ENCODE measurements around the gene AHCYL1.
"Not testable (repeated sequence)": the region's sequence is repeated elsewhere in the genome, so short reads cannot be mapped to it uniquely, and the experiment has no call there.

AHCYL1 gene

DNA sequence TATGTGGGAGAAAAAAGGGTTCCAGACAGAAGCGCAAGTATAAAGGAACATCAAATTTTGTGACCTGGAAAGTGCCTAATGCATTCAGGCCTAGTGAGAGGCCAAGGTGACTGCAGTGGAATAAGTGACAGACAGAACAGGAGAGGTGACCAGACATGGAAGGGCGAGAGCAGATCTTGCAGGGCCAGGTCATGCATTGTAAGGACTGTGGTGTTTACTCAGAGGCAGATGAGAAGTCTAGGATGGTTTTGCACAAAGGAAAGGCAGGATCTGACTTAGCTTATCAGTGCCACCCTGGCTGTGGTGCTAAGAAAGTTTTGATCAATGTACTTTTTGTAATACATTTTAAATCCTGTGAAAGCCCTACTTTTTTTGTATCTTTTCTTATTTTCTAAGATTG lies 34.1 kb upstream of the AHCYL1 start:
- Histone ChIP-seq H3K27me3 (ENCODE audit: control insufficient read depth, insufficient read depth, low read length) (no peaks in the 10 kb centered on the region), H3K27ac (ENCODE audit: low read length) (no peak overlapping the region), H3K9me3 (ENCODE audit: control insufficient read depth, insufficient read depth, low read length) (no peaks in the 10 kb centered on the region), H3K36me3 (ENCODE audit: control insufficient read depth, insufficient read depth, low read length) (no peaks in the 10 kb centered on the region), H3K4me3 (ENCODE audit: low read length) (no peak overlapping the region), H3K4me1 (ENCODE audit: control insufficient read depth, insufficient read depth, low read length) (peaks cover 2% of the 10 kb centered on the region; the same call in 1 of the 2 replicates)
- DNase-seq (ENCODE audit: low read depth, low spot score): no peak
- WGBS (ENCODE audit: insufficient coverage, insufficient read length): no CpG with 5 or more reads among the region's 2 CpGs

DNA sequence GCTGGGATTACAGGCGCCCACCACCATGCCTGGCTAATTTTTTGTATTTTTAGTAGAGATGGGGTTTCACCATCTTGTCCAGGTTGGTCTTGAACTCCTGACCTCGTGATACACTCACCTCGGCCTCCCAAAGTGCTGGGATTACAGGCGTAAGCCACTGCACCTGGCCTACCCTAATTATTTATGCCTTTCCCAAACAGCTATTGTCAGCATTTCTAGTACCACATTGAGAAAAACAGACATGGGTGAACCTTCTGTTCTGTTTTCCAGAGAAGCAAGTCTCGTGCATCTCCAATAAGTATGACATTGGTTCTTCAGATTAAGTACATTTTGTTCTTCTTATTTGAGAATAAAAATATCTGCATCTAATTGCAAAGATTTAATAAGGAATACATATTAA lies 33.1 kb upstream of the AHCYL1 start:
- H3K4me1 ChIP-seq (ENCODE audit: control insufficient read depth, insufficient read depth, low read length); H3K27ac ChIP-seq (ENCODE audit: low read length); H3K4me3 ChIP-seq (ENCODE audit: low read length); DNase-seq (ENCODE audit: low read depth, low spot score); H3K36me3 ChIP-seq (ENCODE audit: control insufficient read depth, insufficient read depth, low read length); H3K9me3 ChIP-seq (ENCODE audit: control insufficient read depth, insufficient read depth, low read length); H3K27me3 ChIP-seq (ENCODE audit: control insufficient read depth, insufficient read depth, low read length): not testable (repeated sequence)
- no CpG with 5 or more reads among the region's 5 CpGs for WGBS (ENCODE audit: insufficient coverage, insufficient read length)

GRCh38 chr1:109954041-109954512 lies 30.5 kb upstream of the AHCYL1 start:
- Histone ChIP-seq H3K9me3 (ENCODE audit: control insufficient read depth, insufficient read depth, low read length) (no peaks in the 10 kb centered on the region), H3K27ac (ENCODE audit: low read length) (no peak overlapping the region), H3K4me3 (ENCODE audit: low read length) (no peak overlapping the region), H3K36me3 (ENCODE audit: control insufficient read depth, insufficient read depth, low read length) (no peaks in the 10 kb centered on the region), H3K27me3 (ENCODE audit: control insufficient read depth, insufficient read depth, low read length) (peaks cover 12% of the 10 kb centered on the region), H3K4me1 (ENCODE audit: control insufficient read depth, insufficient read depth, low read length) (no peaks in the 10 kb centered on the region)
- no CpG with 5 or more reads among the region's 1 CpG for WGBS (ENCODE audit: insufficient coverage, insufficient read length)
- no peak for DNase-seq (ENCODE audit: low read depth, low spot score)

- Histone ChIP-seq H3K36me3 (ENCODE audit: control insufficient read depth, insufficient read depth, low read length) (no peaks in the 10 kb centered on the region), H3K4me3 (ENCODE audit: low read length) (no peak overlapping the region), H3K4me1 (ENCODE audit: control insufficient read depth, insufficient read depth, low read length) (peaks cover 4% of the 10 kb centered on the region; the same call in 1 of the 2 replicates), H3K27ac (ENCODE audit: low read length) (no peak overlapping the region), H3K9me3 (ENCODE audit: control insufficient read depth, insufficient read depth, low read length) (no peaks in the 10 kb centered on the region), H3K27me3 (ENCODE audit: control insufficient read depth, insufficient read depth, low read length) (peaks cover 14% of the 10 kb centered on the region)
- no CpG with 5 or more reads among the region's 1 CpG for WGBS (ENCODE audit: insufficient coverage, insufficient read length)
- DNase-seq (ENCODE audit: low read depth, low spot score): no peak
Measured at GRCh38 chr1:109959632-109959973, 25.0 kb upstream of the AHCYL1 start.

DNA sequence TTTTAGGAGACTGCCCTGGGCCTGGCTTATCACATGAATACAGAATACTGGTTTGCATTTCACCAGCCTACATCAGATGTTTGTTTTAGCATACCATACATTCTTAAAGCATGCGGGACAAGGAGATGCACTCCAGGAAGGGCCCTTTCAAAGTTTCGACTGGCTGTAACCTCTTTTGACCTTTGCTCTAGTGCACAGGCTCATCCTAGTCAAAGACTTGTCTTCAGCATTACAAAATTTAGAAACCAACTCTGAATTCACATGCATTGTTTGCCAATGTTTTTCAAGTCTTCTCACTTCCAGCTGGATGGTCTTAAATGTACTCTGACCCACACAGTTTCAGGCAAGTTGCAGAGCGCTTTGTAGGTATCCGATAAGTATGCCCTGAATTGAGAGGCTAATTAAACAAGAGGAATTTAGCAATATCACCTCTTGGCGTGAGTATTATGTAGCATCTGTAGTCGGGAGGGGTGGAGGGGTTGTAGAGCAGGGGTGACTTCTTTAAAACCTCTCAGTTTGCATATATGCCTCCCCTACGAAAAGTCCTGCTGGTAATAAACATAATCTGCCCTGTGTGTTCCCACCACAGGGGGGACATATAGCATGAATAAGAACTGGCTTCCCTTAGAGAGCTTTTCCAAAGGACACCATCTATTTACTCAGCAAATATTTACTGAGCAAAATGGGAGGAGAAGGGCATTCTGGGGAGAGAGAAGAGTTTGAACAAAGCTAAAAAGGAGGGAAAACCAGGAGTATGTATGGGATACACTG lies 24.4 kb upstream of the AHCYL1 start:
- WGBS (ENCODE audit: insufficient coverage, insufficient read length): no CpG with 5 or more reads among the region's 7 CpGs

GRCh38 chr1:109960745-109961094 lies 23.8 kb upstream of the AHCYL1 start:
- no peak overlapping the region for H3K4me3 ChIP-seq (ENCODE audit: low read length)
- H3K27ac ChIP-seq (ENCODE audit: low read length): no peak overlapping the region
- no peaks in the 10 kb centered on the region for H3K9me3 ChIP-seq (ENCODE audit: control insufficient read depth, insufficient read depth, low read length)
- peaks cover 14% of the 10 kb centered on the region for H3K27me3 ChIP-seq (ENCODE audit: control insufficient read depth, insufficient read depth, low read length)
- DNase-seq (ENCODE audit: low read depth, low spot score): no peak
- no peaks in the 10 kb centered on the region for H3K36me3 ChIP-seq (ENCODE audit: control insufficient read depth, insufficient read depth, low read length)
- no CpG with 5 or more reads among the region's 1 CpG for WGBS (ENCODE audit: insufficient coverage, insufficient read length)
- H3K4me1 ChIP-seq (ENCODE audit: control insufficient read depth, insufficient read depth, low read length): peaks cover 4% of the 10 kb centered on the region; the same call in 1 of the 2 replicates

More for the DNA sequence above, 24.4 kb upstream of the AHCYL1 start:
- no peak overlapping the region for H3K4me3 ChIP-seq (ENCODE audit: low read length)
- H3K36me3 ChIP-seq (ENCODE audit: control insufficient read depth, insufficient read depth, low read length): no peaks in the 10 kb centered on the region
- H3K4me1 ChIP-seq (ENCODE audit: control insufficient read depth, insufficient read depth, low read length): peaks cover 4% of the 10 kb centered on the region; the same call in 1 of the 2 replicates
- DNase-seq (ENCODE audit: low read depth, low spot score): no peak
- H3K9me3 ChIP-seq (ENCODE audit: control insufficient read depth, insufficient read depth, low read length): no peaks in the 10 kb centered on the region
- no peak overlapping the region for H3K27ac ChIP-seq (ENCODE audit: low read length)
- peaks cover 14% of the 10 kb centered on the region for H3K27me3 ChIP-seq (ENCODE audit: control insufficient read depth, insufficient read depth, low read length)

- Histone ChIP-seq H3K27ac (ENCODE audit: low read length) (no peak overlapping the region), H3K9me3 (ENCODE audit: control insufficient read depth, insufficient read depth, low read length) (no peaks in the 10 kb centered on the region), H3K36me3 (ENCODE audit: control insufficient read depth, insufficient read depth, low read length) (no peaks in the 10 kb centered on the region), H3K27me3 (ENCODE audit: control insufficient read depth, insufficient read depth, low read length) (peaks cover 2% of the 10 kb centered on the region; the same call in 1 of the 2 replicates), H3K4me3 (ENCODE audit: low read length) (no peak overlapping the region), H3K4me1 (ENCODE audit: control insufficient read depth, insufficient read depth, low read length) (peaks cover 4% of the 10 kb centered on the region; the same call in 1 of the 2 replicates)
- no CpG with 5 or more reads among the region's 1 CpG for WGBS (ENCODE audit: insufficient coverage, insufficient read length)
- DNase-seq (ENCODE audit: low read depth, low spot score): no peak
Measured at GRCh38 chr1:109963864-109964263, 20.7 kb upstream of the AHCYL1 start.

DNA sequence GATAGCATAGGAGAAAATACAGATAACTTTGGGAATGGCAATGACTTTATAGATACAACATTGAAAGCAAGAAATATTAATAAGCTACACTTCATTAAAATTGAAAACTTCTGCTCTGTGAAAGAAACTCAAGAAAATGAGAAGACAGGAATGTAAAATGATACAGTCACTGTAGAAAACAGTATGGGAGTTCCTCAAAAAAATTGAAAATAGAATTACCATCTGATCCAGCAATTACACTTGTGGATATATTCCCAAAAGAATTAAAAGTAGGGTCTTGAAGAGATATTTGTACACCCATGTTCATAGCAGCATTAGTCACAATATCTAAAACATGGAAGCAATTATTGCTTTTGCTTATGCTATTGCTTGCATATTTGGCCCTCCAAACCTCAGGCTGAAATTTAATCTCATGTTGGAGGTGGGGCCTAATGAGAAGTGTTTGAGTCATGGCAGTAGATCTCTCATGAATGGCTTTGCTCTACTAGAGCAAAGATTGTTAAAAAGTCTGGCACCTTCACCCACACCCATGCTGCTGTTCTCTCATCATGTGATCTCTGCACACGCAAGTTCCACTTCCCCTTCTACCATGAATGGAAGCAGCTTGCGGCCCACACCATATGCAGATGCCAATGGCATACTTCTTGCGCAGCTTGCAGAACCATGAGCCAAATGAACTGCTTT lies 15.3 kb upstream of the AHCYL1 start:
- no peaks in the 10 kb centered on the region for H3K36me3 ChIP-seq (ENCODE audit: control insufficient read depth, insufficient read depth, low read length)
- no peaks in the 10 kb centered on the region for H3K27me3 ChIP-seq (ENCODE audit: control insufficient read depth, insufficient read depth, low read length)
- no peaks in the 10 kb centered on the region for H3K4me1 ChIP-seq (ENCODE audit: control insufficient read depth, insufficient read depth, low read length)
- H3K9me3 ChIP-seq (ENCODE audit: control insufficient read depth, insufficient read depth, low read length): no peaks in the 10 kb centered on the region
- H3K27ac ChIP-seq (ENCODE audit: low read length): no peak overlapping the region
- no peak for DNase-seq (ENCODE audit: low read depth, low spot score)
- WGBS (ENCODE audit: insufficient coverage, insufficient read length): no CpG with 5 or more reads among the region's 3 CpGs
- H3K4me3 ChIP-seq (ENCODE audit: low read length): no peak overlapping the region

GRCh38 chr1:109969907-109970306 lies 14.7 kb upstream of the AHCYL1 start:
- Histone ChIP-seq H3K9me3 (ENCODE audit: control insufficient read depth, insufficient read depth, low read length) (no peaks in the 10 kb centered on the region), H3K36me3 (ENCODE audit: control insufficient read depth, insufficient read depth, low read length) (no peaks in the 10 kb centered on the region), H3K27me3 (ENCODE audit: control insufficient read depth, insufficient read depth, low read length) (no peaks in the 10 kb centered on the region), H3K27ac (ENCODE audit: low read length) (no peak overlapping the region), H3K4me1 (ENCODE audit: control insufficient read depth, insufficient read depth, low read length) (no peaks in the 10 kb centered on the region), H3K4me3 (ENCODE audit: low read length) (no peak overlapping the region)
- no CpG with 5 or more reads among the region's 3 CpGs for WGBS (ENCODE audit: insufficient coverage, insufficient read length)
- no peak for DNase-seq (ENCODE audit: low read depth, low spot score)

DNA sequence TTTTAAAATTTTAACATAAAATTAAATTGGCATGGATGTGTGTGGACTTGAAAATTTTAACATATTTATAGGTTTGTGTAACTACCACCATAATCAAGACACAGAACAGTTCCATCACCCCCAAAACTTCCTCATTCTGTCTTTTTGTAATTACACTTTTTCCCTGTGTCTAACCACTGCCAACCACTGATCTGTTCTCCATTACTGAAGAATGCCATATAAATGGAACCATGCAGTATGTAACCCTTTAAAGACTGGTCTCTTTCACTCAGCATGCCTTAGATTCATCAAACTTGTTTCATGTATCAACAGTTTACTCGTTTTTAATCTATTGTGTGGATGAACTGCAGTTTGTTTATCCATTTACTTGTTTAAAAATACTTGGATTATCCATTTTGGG lies 13.0 kb upstream of the AHCYL1 start:
- Histone ChIP-seq H3K9me3 (ENCODE audit: control insufficient read depth, insufficient read depth, low read length) (no peaks in the 10 kb centered on the region), H3K4me3 (ENCODE audit: low read length) (no peak overlapping the region), H3K36me3 (ENCODE audit: control insufficient read depth, insufficient read depth, low read length) (no peaks in the 10 kb centered on the region), H3K27me3 (ENCODE audit: control insufficient read depth, insufficient read depth, low read length) (no peaks in the 10 kb centered on the region), H3K27ac (ENCODE audit: low read length) (no peak overlapping the region), H3K4me1 (ENCODE audit: control insufficient read depth, insufficient read depth, low read length) (no peaks in the 10 kb centered on the region)
- WGBS (ENCODE audit: insufficient coverage, insufficient read length): no CpG with 5 or more reads among the region's 1 CpG
- DNase-seq (ENCODE audit: low read depth, low spot score): no peak

Data from iPS DF 6.9 (cell line).